DMS79 (cell line): ENCODE measurements around the gene HIVEP2.
A peak's percentile ranks its signal among the peaks of the same experiment; 100 is the strongest.
"Not testable (repeated sequence)": the region's sequence is repeated elsewhere in the genome, so short reads cannot be mapped to it uniquely, and the experiment has no call there.

Experiments
- DNase-seq: peaks from one replicate; lab custom pipeline; 2025; lab: John Stamatoyannopoulos, UW

HIVEP2 gene, protein sequence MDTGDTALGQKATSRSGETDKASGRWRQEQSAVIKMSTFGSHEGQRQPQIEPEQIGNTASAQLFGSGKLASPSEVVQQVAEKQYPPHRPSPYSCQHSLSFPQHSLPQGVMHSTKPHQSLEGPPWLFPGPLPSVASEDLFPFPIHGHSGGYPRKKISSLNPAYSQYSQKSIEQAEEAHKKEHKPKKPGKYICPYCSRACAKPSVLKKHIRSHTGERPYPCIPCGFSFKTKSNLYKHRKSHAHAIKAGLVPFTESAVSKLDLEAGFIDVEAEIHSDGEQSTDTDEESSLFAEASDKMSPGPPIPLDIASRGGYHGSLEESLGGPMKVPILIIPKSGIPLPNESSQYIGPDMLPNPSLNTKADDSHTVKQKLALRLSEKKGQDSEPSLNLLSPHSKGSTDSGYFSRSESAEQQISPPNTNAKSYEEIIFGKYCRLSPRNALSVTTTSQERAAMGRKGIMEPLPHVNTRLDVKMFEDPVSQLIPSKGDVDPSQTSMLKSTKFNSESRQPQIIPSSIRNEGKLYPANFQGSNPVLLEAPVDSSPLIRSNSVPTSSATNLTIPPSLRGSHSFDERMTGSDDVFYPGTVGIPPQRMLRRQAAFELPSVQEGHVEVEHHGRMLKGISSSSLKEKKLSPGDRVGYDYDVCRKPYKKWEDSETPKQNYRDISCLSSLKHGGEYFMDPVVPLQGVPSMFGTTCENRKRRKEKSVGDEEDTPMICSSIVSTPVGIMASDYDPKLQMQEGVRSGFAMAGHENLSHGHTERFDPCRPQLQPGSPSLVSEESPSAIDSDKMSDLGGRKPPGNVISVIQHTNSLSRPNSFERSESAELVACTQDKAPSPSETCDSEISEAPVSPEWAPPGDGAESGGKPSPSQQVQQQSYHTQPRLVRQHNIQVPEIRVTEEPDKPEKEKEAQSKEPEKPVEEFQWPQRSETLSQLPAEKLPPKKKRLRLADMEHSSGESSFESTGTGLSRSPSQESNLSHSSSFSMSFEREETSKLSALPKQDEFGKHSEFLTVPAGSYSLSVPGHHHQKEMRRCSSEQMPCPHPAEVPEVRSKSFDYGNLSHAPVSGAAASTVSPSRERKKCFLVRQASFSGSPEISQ (N-terminal part only)

DNA sequence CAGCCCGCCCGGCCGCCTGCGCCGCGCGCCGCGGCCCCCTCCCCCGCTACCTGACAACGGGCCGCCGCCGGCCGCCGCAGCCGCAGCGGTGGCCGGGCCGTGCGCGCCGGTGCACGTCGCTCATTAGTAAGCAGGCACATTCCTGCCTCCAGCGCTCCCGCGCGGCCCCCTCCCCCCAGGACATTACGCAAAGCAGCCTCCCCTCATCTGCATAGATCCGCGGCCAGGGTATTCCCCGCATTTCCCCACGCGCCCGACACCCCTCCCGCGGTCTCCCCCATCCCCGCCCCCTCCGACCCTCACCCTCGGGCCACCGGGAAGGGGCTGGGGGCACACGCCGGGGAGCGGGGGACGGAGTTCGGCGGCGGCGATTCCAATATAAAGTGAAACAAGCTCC lies at the start of gene HIVEP2:
Gene HIVEP2, minus strand, starts transcription at position 128 of the 397 bp plus-strand sequence. CDS start 170,438 bp downstream, outside the sequence.
- peak; percentile 47 for DNase-seq

DNA sequence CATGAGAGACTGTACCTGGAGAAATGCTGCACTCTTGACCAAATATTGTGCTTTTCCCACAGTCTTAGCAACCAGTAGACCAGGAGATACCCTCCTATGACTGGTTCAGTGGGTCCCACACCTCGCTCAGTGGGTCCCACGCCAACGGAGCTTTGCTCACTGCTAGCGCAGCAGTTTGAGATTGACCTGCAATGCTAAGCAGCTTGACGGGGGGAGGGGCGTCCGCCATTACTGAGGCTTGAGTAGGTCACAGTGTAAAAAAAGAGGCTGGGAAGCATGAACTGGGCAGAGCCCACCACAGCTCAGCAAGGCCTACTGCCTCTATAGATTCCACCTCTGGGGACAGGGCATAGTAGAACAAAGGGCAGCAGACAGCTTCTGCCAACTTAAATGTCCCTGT lies 49.0 kb upstream of the HIVEP2 start:
- no peak for DNase-seq

DNA sequence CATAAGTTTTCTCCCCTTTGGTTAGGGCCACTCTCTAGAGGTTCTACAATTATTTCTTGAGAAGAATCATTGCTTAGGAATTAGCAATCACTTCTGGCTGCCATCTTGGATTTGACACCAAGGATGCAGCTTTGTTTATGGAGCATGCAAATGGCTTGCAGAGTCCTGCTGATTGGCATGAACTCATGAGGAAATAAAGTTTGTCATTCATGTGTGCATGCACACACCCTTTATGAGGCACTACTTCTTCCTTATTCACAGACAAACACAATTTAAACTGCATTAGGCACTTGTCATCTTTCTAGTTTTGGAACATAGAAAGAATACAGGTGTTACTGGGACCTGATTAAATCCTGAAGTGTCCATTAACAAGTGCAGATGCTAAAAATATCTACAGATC lies 42.5 kb upstream of the HIVEP2 start:
- DNase-seq, result no peak

DNA sequence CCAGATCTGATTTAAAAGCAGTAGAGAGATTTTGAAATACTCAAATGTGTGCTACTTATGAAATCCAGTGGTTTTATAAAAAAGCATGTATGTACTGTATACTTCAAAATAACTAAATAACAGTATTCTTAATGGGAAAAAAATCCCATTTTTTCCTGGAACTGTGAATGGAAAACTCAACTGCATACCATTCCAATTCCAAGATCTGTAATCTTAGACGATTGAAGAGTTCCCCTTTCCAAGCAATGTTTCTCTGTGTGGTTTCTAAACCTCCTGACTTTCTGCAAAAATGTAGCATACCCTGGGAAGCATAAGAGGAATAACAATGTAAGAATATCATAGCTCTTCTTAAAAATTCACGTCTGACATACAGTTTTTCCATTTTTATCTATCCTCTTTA lies 40.3 kb upstream of the HIVEP2 start:
- no peak for DNase-seq

DNA sequence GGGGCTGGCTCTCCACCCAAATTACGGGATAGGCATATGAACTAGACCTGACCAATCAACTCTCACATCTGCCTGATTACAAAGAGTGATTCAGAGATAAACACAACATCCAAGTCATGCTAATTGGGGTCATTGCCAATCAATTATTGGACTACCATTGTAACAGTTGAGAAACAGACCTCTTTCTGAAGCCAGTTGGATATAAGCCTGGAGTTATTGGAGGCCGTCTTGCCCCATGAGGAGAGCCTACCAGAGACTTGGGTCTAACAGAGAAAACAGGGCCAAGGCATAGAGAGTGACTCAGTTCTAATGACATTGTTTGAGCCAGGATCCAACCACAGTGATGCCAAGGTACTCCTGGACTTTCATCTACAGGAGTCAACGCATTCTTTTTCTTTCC lies 39.4 kb upstream of the HIVEP2 start:
- no peak for DNase-seq

DNA sequence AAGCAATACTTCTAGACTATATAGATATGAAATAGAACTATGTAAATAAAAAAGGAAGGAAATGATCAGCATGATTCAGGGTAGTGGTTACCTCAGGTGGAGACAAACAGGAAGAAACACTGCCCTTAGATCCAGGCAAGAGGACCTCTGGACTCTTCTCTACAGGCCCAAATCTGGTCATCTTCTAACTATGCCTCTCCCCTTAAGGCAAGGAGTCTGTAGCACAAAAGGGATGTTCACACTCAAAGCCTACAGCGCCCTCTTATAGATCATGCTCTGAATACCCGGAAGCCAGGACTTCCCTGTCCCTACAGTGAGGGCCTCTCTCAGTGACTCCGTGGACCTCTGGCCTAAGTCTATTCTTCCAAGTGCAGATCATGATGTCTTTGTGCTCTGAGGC lies 30.4 kb upstream of the HIVEP2 start:
- DNase-seq, result no peak

DNA sequence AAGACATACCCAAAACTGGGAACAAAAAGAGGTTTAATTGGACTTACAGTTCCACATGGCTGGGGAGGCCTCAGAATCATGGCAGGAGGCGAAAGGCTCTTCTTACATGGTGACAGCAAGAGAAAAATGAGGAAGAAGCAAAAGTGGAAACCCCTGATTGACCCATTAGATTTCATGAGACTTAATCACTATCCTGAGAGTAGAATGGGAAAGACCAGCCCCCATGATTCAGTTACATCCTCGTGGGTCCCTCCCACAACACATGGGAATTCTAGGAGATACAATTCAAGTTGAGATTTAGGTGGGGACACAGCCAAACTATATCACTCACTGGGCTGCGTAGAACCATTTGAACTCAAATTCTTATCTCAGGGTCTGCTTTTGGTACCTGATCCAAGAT lies 26.0 kb upstream of the HIVEP2 start:
- not testable (repeated sequence) for DNase-seq

DNA sequence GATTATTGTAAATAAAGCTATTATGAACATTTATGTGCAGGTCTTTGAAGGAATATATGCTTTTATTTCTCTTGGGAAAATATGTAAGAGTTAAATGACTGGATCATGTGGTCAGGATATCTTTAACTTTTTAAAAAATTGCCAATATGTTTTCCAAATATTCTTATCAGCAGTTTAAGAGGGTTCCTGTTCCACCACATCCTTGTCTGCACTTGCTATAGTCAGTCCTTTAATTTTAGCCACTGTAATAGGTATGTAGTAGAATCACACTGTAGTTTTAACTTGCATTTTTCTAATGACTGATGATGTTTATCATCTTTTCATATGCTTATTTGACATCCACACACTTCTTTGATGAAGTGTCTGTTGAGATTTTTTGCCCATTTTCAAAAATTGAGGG lies 23.6 kb upstream of the HIVEP2 start:
- no peak for DNase-seq

DNA sequence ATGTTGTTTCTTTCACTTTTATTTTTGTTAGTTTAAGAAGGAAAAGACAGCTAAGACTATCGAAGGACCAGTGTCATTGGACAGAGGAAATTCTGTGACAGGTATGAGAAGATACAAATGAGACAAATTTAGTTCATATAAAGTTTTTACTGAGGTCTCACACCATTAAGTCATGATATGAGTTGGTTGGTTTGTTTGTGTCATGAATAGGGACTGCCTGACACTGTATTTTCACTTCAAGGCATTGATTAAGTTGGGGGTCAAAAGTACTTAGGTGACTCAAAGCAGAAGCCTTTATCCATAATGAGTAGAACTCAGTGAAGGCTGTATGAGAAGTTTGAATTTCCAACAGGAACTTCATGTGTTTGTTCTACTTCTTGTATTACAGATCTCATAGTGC lies 21.3 kb upstream of the HIVEP2 start:
- DNase-seq, result no peak

DNA sequence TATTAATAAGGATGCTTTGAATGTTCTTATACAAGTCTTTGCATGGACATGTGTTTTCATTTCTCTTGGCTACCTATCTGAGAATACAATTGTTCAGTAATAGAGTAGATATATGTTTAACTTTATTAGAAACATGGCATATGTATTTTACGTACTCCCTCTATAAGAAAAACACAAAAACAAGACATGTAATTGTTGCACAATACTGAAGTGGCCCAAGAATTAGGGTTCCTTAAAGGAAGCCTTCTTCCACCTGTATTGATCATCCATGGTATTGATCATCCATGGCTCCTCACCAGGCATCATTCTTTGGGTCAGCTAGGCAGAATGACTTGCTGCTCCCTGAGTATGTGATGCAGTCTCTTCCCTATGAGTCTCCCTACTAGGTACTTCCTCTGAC lies 20.2 kb upstream of the HIVEP2 start:
- DNase-seq, result no peak

DNA sequence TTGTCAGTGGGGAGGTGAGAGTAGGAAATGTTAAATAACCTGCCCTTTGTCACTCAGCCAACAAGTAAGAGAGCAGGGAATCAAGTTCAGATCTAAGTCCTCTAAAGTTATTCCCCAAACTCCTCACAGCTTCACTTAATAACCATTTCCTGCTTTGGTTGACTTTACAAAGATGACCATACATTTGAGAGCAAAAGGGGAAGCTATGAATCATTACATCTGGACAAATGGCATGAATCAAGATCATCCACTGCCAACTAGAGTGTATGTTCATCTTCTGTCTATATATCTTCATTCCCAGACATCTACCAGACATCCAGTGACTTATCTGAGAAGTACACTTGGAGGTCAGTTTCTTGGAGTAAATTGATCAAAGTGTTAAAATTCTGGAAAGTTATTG lies 15.1 kb upstream of the HIVEP2 start:
- DNase-seq, result no peak

DNA sequence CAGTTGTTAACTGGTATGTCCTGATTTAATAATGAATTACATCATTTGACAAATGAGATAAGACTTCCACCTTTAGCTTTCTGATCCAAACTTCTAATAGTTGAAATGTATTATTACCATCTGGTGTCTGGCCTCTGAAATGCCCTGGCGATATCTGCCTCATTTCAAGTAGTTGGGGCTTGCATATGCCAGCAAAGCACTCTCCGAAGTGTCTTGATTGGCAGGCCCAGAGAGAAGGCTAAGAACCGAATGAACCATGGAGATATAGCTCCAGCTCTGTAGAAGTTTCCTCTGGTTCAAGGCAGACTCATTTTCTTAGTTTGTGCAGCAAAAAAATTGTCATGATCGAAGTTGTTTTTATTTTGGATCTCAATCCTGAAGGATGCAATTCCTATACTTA lies 13.4 kb upstream of the HIVEP2 start:
- DNase-seq, result no peak

DNA sequence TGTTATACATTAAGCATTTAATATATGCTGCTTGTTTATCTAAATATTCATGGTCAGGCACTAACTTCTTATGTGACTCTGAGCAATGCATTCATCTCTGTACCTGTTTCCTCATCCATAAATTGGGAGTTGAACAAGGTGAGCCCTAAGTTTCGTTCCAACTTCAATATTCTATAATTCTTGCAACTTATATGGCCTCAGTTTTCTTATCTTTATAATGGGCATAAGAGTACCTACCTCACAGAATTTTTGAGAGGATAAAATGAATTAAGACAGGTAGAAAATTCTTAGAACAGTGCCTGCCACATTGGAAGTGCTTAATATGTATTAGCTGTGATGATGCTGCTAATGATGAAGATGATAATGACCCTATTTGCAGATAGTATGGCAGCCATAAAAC lies 11.8 kb upstream of the HIVEP2 start:
- DNase-seq, result no peak

DNA sequence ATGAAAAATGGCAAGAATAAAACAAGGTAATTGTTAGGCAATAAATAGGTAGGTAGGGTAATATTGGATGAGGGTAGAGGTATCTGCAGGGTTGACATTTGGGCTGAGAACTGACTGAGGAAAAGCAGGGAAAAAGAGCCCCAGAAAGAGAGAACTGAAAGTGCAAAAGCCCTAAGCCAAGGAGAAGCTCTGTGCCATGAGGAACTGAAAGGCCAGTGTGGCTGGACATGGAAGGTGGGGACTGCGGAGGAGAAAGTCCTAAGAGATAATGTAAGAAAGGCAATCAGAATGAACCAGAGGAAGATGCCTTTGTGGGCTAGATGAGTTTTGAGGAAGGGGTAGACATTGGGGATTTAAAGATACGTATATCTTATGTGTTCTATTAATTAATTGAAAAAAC lies 9.9 kb upstream of the HIVEP2 start:
- DNase-seq, result no peak

DNA sequence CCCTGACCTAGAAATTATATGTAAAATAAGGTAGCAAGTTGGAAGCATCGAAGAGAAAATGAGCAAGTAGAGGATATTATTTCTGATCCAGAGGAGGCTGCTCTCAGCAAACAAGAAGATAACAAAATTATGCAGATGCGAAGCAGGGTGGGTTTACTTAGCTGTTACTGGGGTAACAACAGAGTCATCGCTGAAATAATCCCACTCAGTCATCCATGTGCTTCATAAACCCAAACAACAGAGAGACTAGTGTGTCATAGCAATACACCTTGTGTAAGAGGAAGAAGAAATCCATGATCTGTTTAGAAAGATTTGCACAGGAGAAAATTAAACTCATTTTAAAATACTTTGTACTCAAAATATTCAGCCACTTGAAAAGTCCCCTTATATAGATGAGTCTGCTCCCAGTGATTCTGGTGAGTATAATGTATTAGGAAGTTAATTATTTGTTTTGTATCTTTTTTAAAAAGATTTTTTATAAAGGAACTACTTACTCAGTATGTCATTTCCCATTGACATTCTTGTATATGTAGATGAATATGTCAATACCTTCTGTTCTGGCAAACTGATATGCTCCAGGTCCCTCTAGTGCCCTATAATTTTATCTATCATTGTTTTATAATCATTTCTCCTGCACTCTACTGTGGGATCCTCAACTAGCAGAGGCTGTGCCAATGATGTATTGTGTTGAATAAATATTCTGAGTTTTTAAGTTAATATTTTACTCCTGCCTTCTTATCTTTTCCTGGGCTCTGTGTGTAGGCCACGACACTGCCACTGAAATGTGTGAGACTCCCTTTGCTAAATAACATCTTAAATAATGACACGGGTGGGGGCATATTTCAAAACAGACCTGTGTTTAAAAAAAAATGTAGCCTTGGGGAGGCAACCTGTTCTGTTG lies 8.6 kb upstream of the HIVEP2 start:
- DNase-seq, result no peak

DNA sequence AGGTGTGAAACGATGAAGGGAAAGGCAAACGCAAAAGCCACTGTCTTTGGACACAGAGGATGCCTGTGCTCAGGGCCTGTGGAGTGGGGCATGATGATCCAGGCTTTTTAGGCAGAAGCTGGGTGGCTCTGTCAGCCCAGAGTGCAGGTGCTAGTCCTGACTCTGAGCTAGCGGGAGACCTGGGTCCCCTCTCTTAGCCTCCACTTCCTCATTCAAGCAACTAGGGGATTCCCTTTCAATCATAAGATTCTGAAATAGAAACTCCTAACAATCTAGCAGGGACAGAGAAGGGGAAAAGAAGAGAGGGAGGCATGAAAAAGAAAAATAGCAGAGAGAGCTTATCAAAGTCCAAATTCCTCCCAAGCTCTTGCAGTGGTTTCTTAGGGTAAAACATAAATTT lies 7.6 kb upstream of the HIVEP2 start:
- DNase-seq, result no peak

DNA sequence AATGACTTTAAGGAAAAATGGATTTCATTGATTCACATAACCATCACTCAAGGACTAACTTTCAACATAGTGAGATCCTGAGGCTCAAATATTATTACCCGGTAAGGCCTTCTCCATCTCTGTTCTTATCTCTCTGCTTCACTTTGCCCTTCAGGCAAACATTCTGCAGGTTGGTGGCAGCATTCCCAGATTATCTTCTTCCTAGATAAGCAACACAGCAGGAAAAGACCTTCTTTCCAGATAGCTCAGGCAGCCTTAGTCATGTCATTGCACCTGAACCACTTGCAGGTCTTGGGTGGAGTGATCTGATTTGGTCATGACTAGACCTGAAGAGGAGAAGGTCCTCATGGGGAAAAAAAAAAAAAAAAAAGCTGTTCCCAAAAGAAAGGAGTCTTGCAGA lies 5.3 kb upstream of the HIVEP2 start:
- DNase-seq, result no peak

DNA sequence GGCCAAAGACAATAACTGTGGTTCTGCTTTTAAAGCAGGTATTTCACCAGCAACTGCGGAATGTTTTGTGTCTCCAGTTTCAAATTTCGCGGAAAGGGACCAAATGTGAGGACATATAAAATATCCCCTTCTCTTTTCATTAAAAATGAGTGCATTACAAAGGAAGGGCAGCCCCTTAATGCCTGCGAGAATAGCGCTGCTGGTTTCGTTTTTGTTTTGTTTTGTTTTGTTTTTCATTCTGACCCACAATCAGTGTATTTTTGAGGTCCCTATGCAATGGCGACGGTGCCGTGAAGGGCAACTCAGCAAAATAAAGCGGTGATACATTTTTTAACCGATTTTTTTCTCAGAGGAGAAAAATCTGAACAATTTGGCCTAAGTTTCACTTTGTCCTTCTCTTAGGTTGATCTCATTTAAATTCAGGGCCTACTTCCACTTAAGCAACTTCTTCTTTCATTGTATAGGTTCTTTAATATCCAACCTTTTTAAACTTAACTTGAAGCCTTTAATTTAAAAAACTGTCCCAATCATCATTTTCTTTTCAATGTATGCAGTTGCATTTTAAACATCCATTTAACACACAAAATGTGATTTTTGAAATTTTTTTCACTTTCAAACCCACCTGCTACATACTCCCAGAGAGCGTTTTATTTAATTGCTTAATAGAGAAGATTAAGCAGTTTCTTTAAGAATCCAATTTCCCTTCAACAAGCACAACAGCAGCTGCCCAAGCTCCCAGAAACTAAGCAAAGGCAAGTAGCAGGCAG lies 2.9 kb upstream of the HIVEP2 start:
- no peak for DNase-seq

DNA sequence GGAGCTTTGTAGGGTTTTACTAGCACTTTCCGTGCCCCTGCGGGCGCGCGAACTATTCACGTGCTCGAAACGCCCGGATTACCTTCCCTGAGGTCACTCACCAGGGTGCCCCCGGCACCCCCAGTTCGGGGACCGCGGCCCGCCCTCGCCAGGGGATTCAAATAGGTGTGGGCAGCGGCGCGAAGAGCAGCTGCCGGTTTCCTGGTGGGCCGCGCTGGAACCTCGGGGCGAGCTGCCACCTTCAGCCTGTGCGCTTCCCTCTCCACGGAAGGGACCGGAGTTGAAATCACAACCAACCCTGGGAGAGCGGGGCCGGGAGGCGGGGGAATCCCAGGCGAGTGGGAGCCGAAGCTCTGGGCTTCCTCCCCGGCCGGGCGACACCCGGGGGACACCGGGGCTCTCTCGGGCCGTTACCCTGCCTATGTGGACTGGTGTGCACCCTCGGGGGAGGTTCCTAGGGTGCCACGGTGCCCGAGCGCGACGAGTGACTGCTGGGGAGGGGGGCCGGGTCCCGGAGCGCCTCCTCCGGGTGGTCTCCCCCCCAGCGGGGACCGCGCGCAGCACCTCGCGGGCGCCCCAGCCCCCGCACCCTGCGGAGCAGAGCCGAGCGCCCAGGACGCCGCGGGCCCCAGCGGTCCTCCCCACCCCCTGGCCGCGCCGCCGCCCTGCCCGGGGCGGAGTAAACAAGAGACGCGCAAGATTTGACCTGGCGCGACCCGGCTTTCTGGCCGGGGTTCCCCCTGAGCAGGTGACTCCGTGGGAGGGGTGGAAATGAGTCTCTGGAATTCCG lies 2.1 kb upstream of the HIVEP2 start:
- DNase-seq, result peak; percentile 50
